CD14-positive monocyte (primary cell): ENCODE results near the gene GJA3. TPM values are rescaled to one million over a fixed set of nuclear protein-coding genes. Genes with fewer than 3 reads are reported as not detected.

Source experiments
- DNase-seq, 3 donors: peaks; one replicate each; pipeline ENCODE4 v3.0.0-alpha.2; 2011 to 2022
- H2AFZ ChIP-seq: 2 replicates; pipeline ENCODE4 v1.6.0; 2012; ENCODE audit warnings: mild to moderate bottlenecking, low read depth, low read length, inconsistent platforms; ENCODE audit not compliant: insufficient read depth, poor library complexity, severe bottlenecking
- H3K27ac ChIP-seq, 2 donors: 1 replicate in 1 of 2; 2 replicates in 1 of 2; pipeline ENCODE4 v1.5.1; 2012 to 2013; ENCODE audit warnings: low read length in 2 of 2, control low read depth in 1 of 2, inconsistent platforms in 1 of 2, low read depth in 1 of 2, mild to moderate bottlenecking in 1 of 2
- H3K27me3 ChIP-seq, 2 donors: one replicate each; pipeline versions ENCODE4 v1.6.0 to v1.6.1; 2011 to 2013; ENCODE audit warnings: low read length in 2 of 2; ENCODE audit not compliant: control insufficient read depth in 2 of 2, insufficient read depth in 2 of 2
- H3K36me3 ChIP-seq, 2 donors: replicated peaks in 1 of 2; 1 replicate in 1 of 2; 2 replicates in 1 of 2; pipeline versions ENCODE4 v1.5.1 to v1.6.1; 2012 to 2013; ENCODE audit warnings: low read length in 2 of 2, control low read depth in 1 of 2, inconsistent platforms in 1 of 2, mild to moderate bottlenecking in 1 of 2; ENCODE audit not compliant: insufficient read depth in 2 of 2, control insufficient read depth in 1 of 2
- H3K4me1 ChIP-seq, 2 donors: 1 replicate in 1 of 2; 2 replicates in 1 of 2; pipeline versions ENCODE4 v1.5.1 to v1.6.1; 2012 to 2013; ENCODE audit warnings: low read length in 2 of 2, control low read depth in 1 of 2, inconsistent platforms in 1 of 2, mild to moderate bottlenecking in 1 of 2, moderate library complexity in 1 of 2; ENCODE audit not compliant: insufficient read depth in 2 of 2, control insufficient read depth in 1 of 2
- H3K4me2 ChIP-seq: replicated peaks from 2 replicates; pipeline ENCODE3; 2012; ENCODE audit warnings: low read length, moderate library complexity, mild to moderate bottlenecking; ENCODE audit not compliant: poor library complexity, severe bottlenecking; ENCODE audit errors: extremely low read depth
- H3K4me3 ChIP-seq, 3 experiments: fragments of 200-600 bp in 1 of 3; sonication (generic) in 1 of 3; replicated peaks in 1 of 3; 1 replicate in 2 of 3; 2 replicates in 1 of 3; pipeline ENCODE4 v1.5.1; 2011 to 2013; ENCODE audit warnings: low read length in 3 of 3, mild to moderate bottlenecking in 3 of 3, control low read depth in 2 of 3, low read depth in 2 of 3, inconsistent platforms in 1 of 3, moderate library complexity in 1 of 3
- H3K79me2 ChIP-seq: 2 replicates; pipeline ENCODE4 v1.6.0; 2012; ENCODE audit warnings: mild to moderate bottlenecking, control low read depth, inconsistent platforms, low read length, moderate library complexity; ENCODE audit not compliant: insufficient read depth
- H3K9ac ChIP-seq: 2 replicates; pipeline ENCODE4 v1.6.0; 2017; ENCODE audit warnings: low read length, mild to moderate bottlenecking; ENCODE audit not compliant: insufficient read depth, poor library complexity, severe bottlenecking
- H3K9me3 ChIP-seq, 2 donors: replicated peaks in 1 of 2; 1 replicate in 1 of 2; 2 replicates in 1 of 2; pipeline versions ENCODE4 v1.5.1 to v1.6.1; 2012 to 2013; ENCODE audit warnings: low read length in 2 of 2, control low read depth in 1 of 2; ENCODE audit not compliant: control insufficient read depth in 1 of 2, insufficient read depth in 1 of 2
- H4K20me1 ChIP-seq: 2 replicates; pipeline ENCODE4 v1.6.0; 2012; ENCODE audit warnings: mild to moderate bottlenecking, low read length, control low read depth, moderate library complexity; ENCODE audit not compliant: insufficient read depth
- H3K27ac Mint-ChIP-seq, 7 donors: one replicate each; pipeline ENCODE4 v1.8.0; 2020; ENCODE audit warnings: mild to moderate bottlenecking in 7 of 7, mixed read lengths in 7 of 7, moderate library complexity in 6 of 7, inconsistent platforms in 2 of 7
- H3K27me3 Mint-ChIP-seq, 3 donors: one replicate each; pipeline ENCODE4 v1.8.0; 2021 to 2022; ENCODE audit warnings: low read depth in 3 of 3, mild to moderate bottlenecking in 3 of 3, mixed read lengths in 3 of 3, moderate library complexity in 3 of 3, inconsistent platforms in 1 of 3
- H3K36me3 Mint-ChIP-seq, 2 donors: one replicate each; pipeline ENCODE4 v1.8.0; 2020; ENCODE audit warnings: mixed read lengths in 2 of 2, inconsistent platforms in 1 of 2, mild to moderate bottlenecking in 1 of 2
- H3K4me1 Mint-ChIP-seq: one replicate; pipeline ENCODE4 v1.8.0; 2020; ENCODE audit warnings: mild to moderate bottlenecking, mixed read lengths
- H3K4me3 Mint-ChIP-seq, 2 donors: one replicate each; pipeline ENCODE4 v1.8.0; 2020; ENCODE audit warnings: mild to moderate bottlenecking in 2 of 2, mixed read lengths in 2 of 2, moderate library complexity in 1 of 2
- H3K9me3 Mint-ChIP-seq, 7 donors: one replicate each; pipeline ENCODE4 v1.8.0; 2020 to 2022; ENCODE audit warnings: mixed read lengths in 7 of 7, mild to moderate bottlenecking in 6 of 7, moderate library complexity in 6 of 7, inconsistent platforms in 2 of 7
- WGBS: methylation state at CpG from one replicate; pipeline ENCODE4 v1.1.5; 2013; ENCODE audit warnings: missing lambda C conversion rate; ENCODE audit not compliant: insufficient coverage; 5-methylcytosine and 5-hydroxymethylcytosine counted together
- intact Hi-C, 2 donors: fragments of 100-400 bp; cut with micrococcal nuclease; formaldehyde crosslinking; loops; one replicate each; pipeline versions ENCODE4 v1.15.0 to v1.15.1; 2023
- polyA plus RNA-seq, 3 donors: library from polyadenylated mRNA; depleted of rRNA in 1 of 3; unstranded in 2 of 3; stranded (reverse) in 1 of 3; fragments of 300-500 nt in 2 of 3; fragments of >200 nt in 1 of 3; fragmentation: Illumina TruSeq in 2 of 3; gene quantifications; 1 replicate in 2 of 3; 2 replicates in 1 of 3; pipeline ENCODE4 v1.2.3, GENCODE V29; 2012 to 2021
- TF ChIP-seq, protein P1 (sequence below): fragments of 200-600 bp; IDR thresholded peaks from one replicate; pipeline ENCODE4 v1.8.0; 2022; ENCODE audit warnings: antibody characterized with exemption, mild to moderate bottlenecking

Gene GJA3
- polyA plus RNA-seq, 3 donors: not detected

DNA sequence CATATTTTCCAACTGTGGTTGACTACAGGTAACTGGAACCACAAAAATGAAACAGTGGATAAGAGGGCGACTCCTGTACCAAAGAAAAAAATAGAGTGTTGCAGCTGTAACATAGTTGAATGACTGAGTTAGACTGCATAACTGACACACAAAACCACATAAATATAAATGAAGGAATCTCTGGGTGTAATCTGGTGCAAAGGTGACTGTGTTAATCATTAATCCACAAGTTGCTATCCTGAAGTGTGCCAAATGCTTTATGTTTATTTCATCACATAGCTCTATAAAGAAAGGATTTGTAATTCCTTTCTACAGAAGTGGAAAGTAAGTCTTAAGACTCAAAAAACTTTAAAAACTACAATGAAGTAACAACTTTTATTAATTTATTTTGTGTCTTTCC, 37.9 kb upstream of the GJA3 start:
- Mint-ChIP-seq H3K9me3 (peaks cover 6 to 13% (median 9%) of the 10 kb centered on the region in 7 donors), H3K36me3 (peaks cover 7 to 12% of the 10 kb centered on the region in 2 donors), H3K27me3 (peaks cover 18 to 31% (median 26%) of the 10 kb centered on the region in 3 donors), H3K4me3 (no peak overlapping the region), H3K4me1 (peaks cover 27% of the 10 kb centered on the region), H3K27ac (no peak overlapping the region)
- H3K36me3 ChIP-seq: no peaks in the 10 kb centered on the region
- no peak overlapping the region for H3K4me3 ChIP-seq
- no peak overlapping the region for H2AFZ ChIP-seq
- H3K4me2 ChIP-seq: no peak overlapping the region
- H3K4me1 ChIP-seq: peaks cover 18 to 20% of the 10 kb centered on the region in 2 donors
- H3K27me3 ChIP-seq: peaks cover 27% of the 10 kb centered on the region in 2 donors
- no peak overlapping the region for H3K27ac ChIP-seq
- no peaks in the 10 kb centered on the region for H4K20me1 ChIP-seq
- DNase-seq: no peak
- TF ChIP-seq, protein P1, sequence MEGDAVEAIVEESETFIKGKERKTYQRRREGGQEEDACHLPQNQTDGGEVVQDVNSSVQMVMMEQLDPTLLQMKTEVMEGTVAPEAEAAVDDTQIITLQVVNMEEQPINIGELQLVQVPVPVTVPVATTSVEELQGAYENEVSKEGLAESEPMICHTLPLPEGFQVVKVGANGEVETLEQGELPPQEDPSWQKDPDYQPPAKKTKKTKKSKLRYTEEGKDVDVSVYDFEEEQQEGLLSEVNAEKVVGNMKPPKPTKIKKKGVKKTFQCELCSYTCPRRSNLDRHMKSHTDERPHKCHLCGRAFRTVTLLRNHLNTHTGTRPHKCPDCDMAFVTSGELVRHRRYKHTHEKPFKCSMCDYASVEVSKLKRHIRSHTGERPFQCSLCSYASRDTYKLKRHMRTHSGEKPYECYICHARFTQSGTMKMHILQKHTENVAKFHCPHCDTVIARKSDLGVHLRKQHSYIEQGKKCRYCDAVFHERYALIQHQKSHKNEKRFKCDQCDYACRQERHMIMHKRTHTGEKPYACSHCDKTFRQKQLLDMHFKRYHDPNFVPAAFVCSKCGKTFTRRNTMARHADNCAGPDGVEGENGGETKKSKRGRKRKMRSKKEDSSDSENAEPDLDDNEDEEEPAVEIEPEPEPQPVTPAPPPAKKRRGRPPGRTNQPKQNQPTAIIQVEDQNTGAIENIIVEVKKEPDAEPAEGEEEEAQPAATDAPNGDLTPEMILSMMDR: no peak
- no peak overlapping the region for H3K9ac ChIP-seq
- intact Hi-C loops: loop anchor here (10.0 kb wide), 2 partner anchors 156 to 726 kb away; no protein-coding TSS in a partner anchor
- H3K9me3 ChIP-seq: peaks cover 0 to 12% of the 10 kb centered on the region in 2 donors
- WGBS: no CpG with 5 or more reads among the region's 1 CpG
- H3K79me2 ChIP-seq: no peaks in the 10 kb centered on the region

- TF ChIP-seq, protein P1: peak; percentile 89
- H3K27me3 Mint-ChIP-seq: peaks cover 26 to 41% (median 39%) of the 10 kb centered on the region in 3 donors
- Histone ChIP-seq H3K4me3 (no peak overlapping the region), H3K9me3 (peaks cover 0 to 14% of the 10 kb centered on the region in 2 donors), H3K27ac (no peak overlapping the region), H3K36me3 (no peaks in the 10 kb centered on the region), H3K4me1 (peaks cover 31 to 32% of the 10 kb centered on the region in 2 donors), H2AFZ (peak overlapping the region; percentile 14), H3K4me2 (no peak overlapping the region), H4K20me1 (no peaks in the 10 kb centered on the region), H3K9ac (no peak overlapping the region), H3K27me3 (peaks cover 35% of the 10 kb centered on the region in 2 donors), H3K79me2 (no peaks in the 10 kb centered on the region)
- H3K27ac Mint-ChIP-seq: peak overlapping the region in 1 of 7 donors; percentile 49
- no peak overlapping the region for H3K4me3 Mint-ChIP-seq
- H3K9me3 Mint-ChIP-seq: peaks cover 5 to 21% (median 10%) of the 10 kb centered on the region in 7 donors
- H3K4me1 Mint-ChIP-seq: peaks cover 33% of the 10 kb centered on the region
- 100% methylated on average over 1 of the region's 5 CpGs for WGBS
- H3K36me3 Mint-ChIP-seq: peaks cover 7 to 12% of the 10 kb centered on the region in 2 donors
- intact Hi-C loops: loop anchor here (10.0 kb wide), 2 partner anchors 157 to 727 kb away; no protein-coding TSS in a partner anchor
- DNase-seq: peak; percentile 19 to 53 (median 47)
These were observed 36.5 kb upstream of the GJA3 start for GRCh38 chr13:20197361-20197834.
